OCI-LY1 (cell line): Measurements from ENCODE around the gene TMED4.
"Not testable (repeated sequence)": the region's sequence is repeated elsewhere in the genome, so short reads cannot be mapped to it uniquely, and the experiment has no call there.

Experiments
- H2AFZ ChIP-seq: fragments of 200-600 bp; sonication (generic), shearing (Covaris generic); 2 replicates; pipeline ENCODE4 v1.6.0; 2014; ENCODE audit warnings: antibody characterized with exemption, mild to moderate bottlenecking, low read length
- H3F3A ChIP-seq: fragments of 200-600 bp; sonication (generic), shearing (Covaris generic); 2 replicates; pipeline ENCODE4 v1.6.0; 2014; ENCODE audit warnings: mild to moderate bottlenecking, antibody characterized with exemption, low read length, moderate library complexity; ENCODE audit not compliant: insufficient read depth
- H3K27ac ChIP-seq: fragments of 200-600 bp; sonication (generic); 2 replicates; pipeline ENCODE4 v1.5.1; 2014; ENCODE audit warnings: low read length, mixed run types, mild to moderate bottlenecking, low read depth; ENCODE audit not compliant: poor library complexity, severe bottlenecking
- H3K27me3 ChIP-seq: fragments of 200-600 bp; sonication (generic); 2 replicates; pipeline ENCODE4 v1.6.0; 2014; ENCODE audit warnings: antibody characterized with exemption, mild to moderate bottlenecking, low read length, moderate library complexity; ENCODE audit not compliant: insufficient read depth
- H3K36me3 ChIP-seq: fragments of 200-600 bp; sonication (generic); 2 replicates; pipeline ENCODE4 v1.6.1; 2014; ENCODE audit warnings: mild to moderate bottlenecking, antibody characterized with exemption, low read length, moderate library complexity, mixed read lengths; ENCODE audit not compliant: insufficient read depth
- H3K4me1 ChIP-seq: fragments of 200-600 bp; sonication (generic); 2 replicates; pipeline ENCODE4 v1.5.1; 2014; ENCODE audit warnings: mild to moderate bottlenecking, low read length, moderate library complexity; ENCODE audit not compliant: insufficient read depth, severe bottlenecking
- H3K4me2 ChIP-seq: fragments of 200-600 bp; sonication (generic), shearing (Covaris generic); 2 replicates; pipeline ENCODE4 v1.6.1; 2014; ENCODE audit warnings: low read length
- H3K4me3 ChIP-seq: fragments of 200-600 bp; sonication (generic); 2 replicates; pipeline ENCODE4 v1.5.1; 2014; ENCODE audit warnings: low read length, low read depth, mild to moderate bottlenecking, mixed read lengths; ENCODE audit not compliant: poor library complexity, severe bottlenecking
- H3K79me2 ChIP-seq: fragments of 200-600 bp; shearing (Covaris generic); 2 replicates; pipeline ENCODE4 v1.6.1; 2016; ENCODE audit warnings: mixed run types, low read length, mixed read lengths; ENCODE audit not compliant: insufficient read depth
- H3K9ac ChIP-seq: fragments of 200-600 bp; sonication (generic), shearing (Covaris generic); 2 replicates; pipeline ENCODE4 v1.6.1; 2014; ENCODE audit warnings: mild to moderate bottlenecking, low read length, mixed read lengths
- H3K9me2 ChIP-seq: fragments of 200-600 bp; sonication (generic), shearing (Covaris generic); 2 replicates; pipeline ENCODE4 v1.6.1; 2014; ENCODE audit warnings: low read depth, mild to moderate bottlenecking, low read length, mixed read lengths
- H3K9me3 ChIP-seq: fragments of 200-600 bp; shearing (Covaris generic); 2 replicates; pipeline ENCODE4 v1.6.1; 2014; ENCODE audit warnings: low read length, mixed read lengths
- H4K20me1 ChIP-seq: fragments of 200-600 bp; sonication (generic), shearing (Covaris generic); 2 replicates; pipeline ENCODE4 v1.6.0; 2016; ENCODE audit warnings: mild to moderate bottlenecking, low read length; ENCODE audit not compliant: insufficient read depth
- CTCF ChIP-seq: fragments of 200-600 bp; sonication (generic), shearing (Covaris generic); IDR thresholded peaks from 2 replicates; pipeline ENCODE4 v1.5.1; 2017; ENCODE audit warnings: mild to moderate bottlenecking, antibody characterized with exemption, low read length, moderate library complexity, mixed read lengths
- EZH2 ChIP-seq: fragments of 200-600 bp; sonication (generic), shearing (Covaris generic); IDR thresholded peaks from 2 replicates; pipeline ENCODE4 v1.8.0; 2017; ENCODE audit warnings: borderline replicate concordance, mixed run types, mild to moderate bottlenecking, antibody characterized with exemption, low read length, moderate library complexity, mixed read lengths

Gene TMED4

DNA sequence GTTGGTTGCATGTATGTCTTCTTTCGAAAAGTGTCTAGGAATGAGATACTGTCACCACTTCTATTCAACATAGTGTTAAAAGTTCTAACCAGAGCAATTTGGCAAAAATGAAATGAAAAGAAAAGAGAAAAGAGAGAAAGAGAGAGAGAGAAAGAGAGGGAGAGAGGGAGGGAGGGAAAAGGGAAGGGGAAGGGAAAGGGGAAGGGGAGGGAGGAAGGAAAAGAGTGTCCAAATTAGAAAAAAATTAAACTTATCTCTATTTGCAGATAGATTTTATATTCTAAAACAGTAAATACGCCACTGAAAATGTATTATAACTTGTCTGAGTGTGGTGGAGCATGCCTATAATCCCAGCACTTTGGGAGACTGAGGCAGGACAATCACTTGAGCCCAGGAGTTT, 24.5 kb downstream of the TMED4 start:
- no peak overlapping the region for H3K9ac ChIP-seq
- H4K20me1 ChIP-seq = no peaks in the 10 kb centered on the region
- no peak overlapping the region for H3K4me2 ChIP-seq
- H3K4me3 ChIP-seq = no peak overlapping the region
- no peaks in the 10 kb centered on the region for H3K4me1 ChIP-seq
- no peaks in the 10 kb centered on the region for H3K9me3 ChIP-seq
- H3K36me3 ChIP-seq = no peaks in the 10 kb centered on the region
- no peaks in the 10 kb centered on the region; the same call in 1 of the 2 replicates for H3K27me3 ChIP-seq
- H3K27ac ChIP-seq = no peak overlapping the region
- TF ChIP-seq CTCF = no peak
- no peak for TF ChIP-seq EZH2
- no peaks in the 10 kb centered on the region for H3K9me2 ChIP-seq
- no peak overlapping the region for H2AFZ ChIP-seq
- H3K79me2 ChIP-seq = no peaks in the 10 kb centered on the region
- no peaks in the 10 kb centered on the region for H3F3A ChIP-seq

DNA sequence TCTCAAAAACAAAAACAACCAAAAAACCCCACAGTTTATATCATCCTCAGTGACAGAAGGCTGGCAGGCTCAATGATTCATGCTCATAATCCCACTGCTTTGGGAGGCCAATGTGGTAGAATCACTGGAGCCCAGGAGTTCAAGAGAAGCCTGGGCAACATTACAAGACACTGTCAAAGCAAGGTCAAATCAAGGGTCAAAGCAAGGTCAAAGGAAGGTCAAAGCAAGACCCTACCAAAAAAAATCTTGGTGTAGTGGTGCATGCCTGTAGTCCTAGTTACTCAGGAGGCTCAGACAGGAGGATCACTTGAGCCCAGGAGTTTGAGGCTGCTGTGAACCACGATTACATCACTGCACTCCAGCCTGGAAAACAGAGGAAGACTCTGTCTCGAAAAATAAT, 26.7 kb downstream of the TMED4 start:
- H3K4me1 ChIP-seq = no peaks in the 10 kb centered on the region
- no peaks in the 10 kb centered on the region for H3K9me3 ChIP-seq
- no peak for TF ChIP-seq CTCF
- no peak for TF ChIP-seq EZH2

DNA sequence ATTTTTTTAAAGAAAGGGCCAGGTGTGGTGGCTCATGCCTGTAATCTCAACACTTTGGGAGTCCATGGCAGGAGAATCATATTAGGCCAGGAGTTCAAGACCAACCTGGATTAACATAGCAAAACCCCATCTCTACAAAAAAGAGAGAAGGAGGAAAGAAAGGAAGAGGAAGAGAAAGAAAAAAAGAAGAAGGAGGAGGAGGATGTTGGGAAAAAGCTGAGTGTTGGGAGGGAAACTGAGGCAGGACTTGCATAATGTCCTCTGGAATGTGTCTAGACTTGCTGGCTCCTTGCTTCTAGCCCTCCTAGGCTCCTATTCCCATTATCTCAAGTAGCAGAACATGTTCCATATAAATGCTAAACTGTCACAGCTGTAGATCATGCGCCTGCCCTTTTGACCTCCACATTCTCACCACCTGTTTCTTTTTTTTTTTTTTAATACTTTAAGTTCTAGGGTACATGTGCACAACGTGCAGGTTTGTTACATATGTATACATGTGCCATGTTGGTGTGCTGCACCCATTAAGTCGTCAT, 29.5 kb downstream of the TMED4 start:
- not testable (repeated sequence) for H2AFZ ChIP-seq, H3F3A ChIP-seq, H3K9me2 ChIP-seq, H3K36me3 ChIP-seq, H3K27me3 ChIP-seq, H3K79me2 ChIP-seq, H3K4me3 ChIP-seq, H3K27ac ChIP-seq, H3K4me2 ChIP-seq, H3K4me1 ChIP-seq, H4K20me1 ChIP-seq, H3K9me3 ChIP-seq, H3K9ac ChIP-seq

More for the DNA sequence above, 26.7 kb downstream of the TMED4 start:
- Histone ChIP-seq H3F3A (no peaks in the 10 kb centered on the region), H2AFZ (no peak overlapping the region), H3K4me2 (no peak overlapping the region), H3K27ac (no peak overlapping the region), H3K36me3 (no peaks in the 10 kb centered on the region), H3K9me2 (no peaks in the 10 kb centered on the region), H3K4me3 (no peak overlapping the region), H3K9ac (no peak overlapping the region), H3K79me2 (no peaks in the 10 kb centered on the region), H4K20me1 (no peaks in the 10 kb centered on the region), H3K27me3 (no peaks in the 10 kb centered on the region; the same call in 1 of the 2 replicates)

DNA sequence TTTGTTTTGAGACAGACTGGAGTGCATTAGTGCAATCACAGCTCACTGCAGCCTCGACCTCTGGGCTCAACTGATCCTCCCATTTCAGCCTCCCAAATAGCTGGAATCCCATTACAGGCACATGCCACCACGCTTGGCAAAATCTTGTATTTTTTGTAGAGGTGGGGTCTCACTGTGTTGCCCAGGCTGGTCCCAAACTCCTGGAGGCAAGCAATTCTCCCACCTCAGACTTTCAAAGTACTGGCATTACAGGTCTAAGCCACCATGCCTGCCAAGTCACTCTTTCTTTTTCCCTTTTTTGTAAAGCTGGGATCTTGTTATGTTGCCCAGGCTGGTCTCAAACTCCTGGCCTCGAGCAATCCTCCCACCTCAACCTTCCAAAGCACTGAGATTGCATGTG, 32.6 kb downstream of the TMED4 start:
- no peaks in the 10 kb centered on the region for H3K4me1 ChIP-seq
- no peak overlapping the region for H3K9ac ChIP-seq
- no peaks in the 10 kb centered on the region for H3K36me3 ChIP-seq
- no peak overlapping the region for H3K27ac ChIP-seq
- H3K79me2 ChIP-seq = no peaks in the 10 kb centered on the region
- no peaks in the 10 kb centered on the region for H4K20me1 ChIP-seq
- H3F3A ChIP-seq = no peaks in the 10 kb centered on the region
- no peak overlapping the region for H3K4me3 ChIP-seq
- no peak overlapping the region for H3K4me2 ChIP-seq
- H3K9me2 ChIP-seq = no peaks in the 10 kb centered on the region
- TF ChIP-seq EZH2 (no peak), CTCF (no peak)
- no peaks in the 10 kb centered on the region; the same call in 1 of the 2 replicates for H3K27me3 ChIP-seq
- no peak overlapping the region for H2AFZ ChIP-seq
- no peaks in the 10 kb centered on the region for H3K9me3 ChIP-seq
